GM12801 (cell line): Measurements from ENCODE around the gene MORN5.

ENCODE experiments used
- CTCF ChIP-seq: IDR thresholded peaks from one replicate; pipeline ENCODE4 v1.5.1; 2011; ENCODE audit warnings: control low read depth; ENCODE audit not compliant: insufficient read length; ENCODE audit errors: extremely low read depth

MORN5 gene

DNA sequence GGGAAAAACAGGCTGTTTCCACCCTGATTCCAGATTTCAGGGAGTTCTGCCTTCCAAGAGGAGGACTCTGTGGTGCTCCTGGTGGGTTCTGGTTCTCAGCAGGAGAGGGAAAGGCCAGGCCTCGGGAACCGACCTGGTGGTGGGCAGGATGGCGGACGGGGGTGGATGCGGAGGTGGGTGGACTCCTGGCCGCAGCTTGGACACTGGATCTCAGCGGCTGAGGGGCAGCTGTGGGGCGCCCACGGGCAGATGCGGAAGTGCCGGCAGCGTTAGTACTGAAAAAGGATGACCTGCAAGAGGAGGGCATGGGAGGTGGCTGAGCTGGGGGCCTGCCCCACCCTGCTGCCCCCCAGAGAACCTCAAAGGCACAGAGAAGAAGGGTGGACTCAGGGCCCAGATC lies 44.8 kb downstream of the MORN5 start:
- no peak for TF ChIP-seq CTCF

DNA sequence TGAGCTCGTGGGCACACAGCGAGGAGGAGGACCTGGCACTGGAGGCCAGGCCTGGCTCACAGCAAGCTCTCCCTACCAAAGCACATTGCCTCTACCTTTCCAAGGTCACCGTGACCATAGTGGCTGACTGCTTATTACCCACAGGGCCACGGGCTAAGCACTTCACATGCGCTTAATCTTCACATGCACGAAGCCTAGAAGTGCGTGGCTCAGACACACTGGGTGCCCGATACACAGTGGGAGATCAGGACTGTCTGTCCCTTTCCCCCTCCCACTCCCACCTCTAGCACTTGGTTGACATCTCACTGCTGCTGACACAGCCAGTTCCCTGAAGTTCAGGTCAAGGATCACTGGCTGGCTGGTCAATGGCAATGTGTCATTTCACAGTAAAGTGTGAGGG lies 45.5 kb downstream of the MORN5 start:
- TF ChIP-seq CTCF: no peak

GRCh38 chr9:122206118-122207046 lies 46.7 kb downstream of the MORN5 start:
- TF ChIP-seq CTCF: no peak

- TF ChIP-seq CTCF: no peak
These were observed 47.4 kb downstream of the MORN5 start for GRCh38 chr9:122207096-122207495.

DNA sequence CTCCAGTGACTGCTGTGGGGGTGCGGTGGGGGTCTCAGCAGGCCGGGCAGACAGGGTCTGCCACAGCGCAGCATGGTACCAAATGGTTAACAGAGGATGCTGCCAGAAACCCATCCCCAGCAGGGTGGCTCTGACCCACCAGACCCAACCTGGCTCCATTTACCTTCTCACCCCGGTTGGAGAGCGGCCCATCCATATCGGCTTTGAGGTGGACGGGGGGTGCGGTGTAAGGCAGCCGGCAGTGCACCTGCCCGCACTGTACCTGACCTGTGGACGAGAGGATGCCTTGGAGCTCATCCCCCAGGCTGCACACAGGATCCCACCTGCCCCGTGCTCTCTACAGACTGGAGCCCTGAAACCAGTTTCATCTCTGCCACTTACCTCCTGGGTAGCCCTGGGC lies 49.7 kb downstream of the MORN5 start:
- no peak for TF ChIP-seq CTCF

GRCh38 chr9:122212473-122213004 lies 52.8 kb downstream of the MORN5 start:
- no peak for TF ChIP-seq CTCF

- no peak for TF ChIP-seq CTCF
These were observed 53.4 kb downstream of the MORN5 start for GRCh38 chr9:122213102-122213588.
